Measurements from ENCODE around the gene PRKCH. TPM values are rescaled to one million over a fixed set of nuclear protein-coding genes. Genes with fewer than 3 reads are reported as not detected.

PRKCH gene
- total and polyA plus RNA-seq, 8 donors: 35.2 to 48.8 (median 43.1) TPM

GRCh38 chr14:61499991-61500390 is 178.6 kb downstream of the PRKCH start:
- H3K9me3 ChIP-seq: no peaks in the 10 kb centered on the region
- DNase-seq (no peak), ATAC-seq (no peak)
- TF ChIP-seq CTCF (IDR thresholded peaks at IDR 0.05): no peak
- peaks cover 21 to 74% of the 10 kb centered on the region in 2 donors for H3K4me1 ChIP-seq
- no peak overlapping the region for H3K4me3 ChIP-seq
- H3K36me3 ChIP-seq: no peaks in the 10 kb centered on the region
- H3K27ac ChIP-seq: peak overlapping the region in 1 of 2 donors; percentile 60
- intact Hi-C loops (cut with DNase I): no loop called here
- H3K27me3 ChIP-seq: no peaks in the 10 kb centered on the region

- Histone ChIP-seq H3K4me1 (peaks cover 21 to 80% of the 10 kb centered on the region in 2 donors), H3K9me3 (no peaks in the 10 kb centered on the region), H3K4me3 (no peak overlapping the region), H3K36me3 (no peaks in the 10 kb centered on the region), H3K27ac (peak overlapping the region in 1 of 2 donors; percentile 77), H3K27me3 (no peaks in the 10 kb centered on the region)
- ATAC-seq (no peak), DNase-seq (no peak)
- intact Hi-C loops (cut with DNase I): no loop called here
- TF ChIP-seq CTCF (IDR thresholded peaks at IDR 0.05): no peak
Observed at GRCh38 chr14:61501714-61502458, 180.5 kb downstream of the PRKCH start.

GRCh38 chr14:61502459-61503093 is 181.2 kb downstream of the PRKCH start:
- ATAC-seq (peak; percentile 34), DNase-seq (no peak)
- Histone ChIP-seq H3K4me1 (peaks cover 21 to 84% of the 10 kb centered on the region in 2 donors), H3K4me3 (no peak overlapping the region), H3K27ac (peak overlapping the region; percentile 72 to 77), H3K36me3 (no peaks in the 10 kb centered on the region), H3K27me3 (no peaks in the 10 kb centered on the region), H3K9me3 (no peaks in the 10 kb centered on the region)
- no peak for TF ChIP-seq CTCF (IDR thresholded peaks at IDR 0.05)
- intact Hi-C loops (cut with DNase I): no loop called here

- intact Hi-C loops (cut with DNase I): no loop called here
- Histone ChIP-seq H3K9me3 (no peaks in the 10 kb centered on the region), H3K4me3 (no peak overlapping the region), H3K27ac (peak overlapping the region; percentile 72 to 77), H3K4me1 (peaks cover 26 to 84% of the 10 kb centered on the region in 2 donors), H3K36me3 (no peaks in the 10 kb centered on the region), H3K27me3 (no peaks in the 10 kb centered on the region)
- ATAC-seq (peak; percentile 45), DNase-seq (no peak)
- TF ChIP-seq CTCF (IDR thresholded peaks at IDR 0.05): no peak
Observed at GRCh38 chr14:61503167-61503801, 181.9 kb downstream of the PRKCH start.

GRCh38 chr14:61504901-61505300 is 183.5 kb downstream of the PRKCH start:
- no peak for TF ChIP-seq CTCF (IDR thresholded peaks at IDR 0.05)
- peaks cover 19 to 72% of the 10 kb centered on the region in 2 donors for H3K4me1 ChIP-seq
- H3K27me3 ChIP-seq: no peaks in the 10 kb centered on the region
- no peak for DNase-seq
- H3K27ac ChIP-seq: peak overlapping the region; percentile 2 to 30
- no peak for ATAC-seq
- no peaks in the 10 kb centered on the region for H3K9me3 ChIP-seq
- H3K4me3 ChIP-seq: no peak overlapping the region
- intact Hi-C loops (cut with DNase I): no loop called here
- no peaks in the 10 kb centered on the region for H3K36me3 ChIP-seq
